OCI-LY7 (cell line): ENCODE results near the gene MARF1.

ENCODE experiments used
- EZH2phosphoT487 ChIP-seq: fragments of 200-600 bp; sonication (generic); IDR thresholded peaks from 2 replicates; pipeline ENCODE4 v1.6.1; 2018; ENCODE audit warnings: low read depth, borderline replicate concordance, mild to moderate bottlenecking, mixed run types, antibody characterized with exemption, low read length, moderate library complexity, mixed read lengths
- TF ChIP-seq, protein P1 (sequence below): fragments of 200-600 bp; sonication (generic); conservative IDR thresholded peaks from 2 replicates; pipeline ENCODE4 v1.5.1; 2014; ENCODE audit warnings: mild to moderate bottlenecking, antibody characterized with exemption, low read length, moderate library complexity, mixed read lengths

DNA sequence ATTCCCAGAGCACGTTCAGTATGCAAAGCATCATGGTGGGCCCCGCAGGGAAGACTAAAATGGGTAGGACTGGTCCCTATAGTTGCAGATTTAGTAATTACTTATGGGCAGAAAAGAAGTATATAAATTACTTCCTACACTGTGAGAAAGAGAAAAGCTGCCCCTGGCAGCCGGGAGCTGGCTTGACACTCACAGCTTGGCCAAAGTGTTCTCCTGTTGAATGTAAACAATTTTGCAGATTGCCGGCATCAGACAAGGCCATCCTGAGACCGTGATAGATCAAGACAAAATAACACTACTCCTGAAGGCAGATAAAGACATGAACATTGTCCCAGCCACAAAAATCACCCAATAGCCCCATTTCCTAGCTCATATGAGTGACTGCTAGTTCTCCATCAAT lies 98.5 kb downstream of the MARF1 start:
- TF ChIP-seq, protein P1, sequence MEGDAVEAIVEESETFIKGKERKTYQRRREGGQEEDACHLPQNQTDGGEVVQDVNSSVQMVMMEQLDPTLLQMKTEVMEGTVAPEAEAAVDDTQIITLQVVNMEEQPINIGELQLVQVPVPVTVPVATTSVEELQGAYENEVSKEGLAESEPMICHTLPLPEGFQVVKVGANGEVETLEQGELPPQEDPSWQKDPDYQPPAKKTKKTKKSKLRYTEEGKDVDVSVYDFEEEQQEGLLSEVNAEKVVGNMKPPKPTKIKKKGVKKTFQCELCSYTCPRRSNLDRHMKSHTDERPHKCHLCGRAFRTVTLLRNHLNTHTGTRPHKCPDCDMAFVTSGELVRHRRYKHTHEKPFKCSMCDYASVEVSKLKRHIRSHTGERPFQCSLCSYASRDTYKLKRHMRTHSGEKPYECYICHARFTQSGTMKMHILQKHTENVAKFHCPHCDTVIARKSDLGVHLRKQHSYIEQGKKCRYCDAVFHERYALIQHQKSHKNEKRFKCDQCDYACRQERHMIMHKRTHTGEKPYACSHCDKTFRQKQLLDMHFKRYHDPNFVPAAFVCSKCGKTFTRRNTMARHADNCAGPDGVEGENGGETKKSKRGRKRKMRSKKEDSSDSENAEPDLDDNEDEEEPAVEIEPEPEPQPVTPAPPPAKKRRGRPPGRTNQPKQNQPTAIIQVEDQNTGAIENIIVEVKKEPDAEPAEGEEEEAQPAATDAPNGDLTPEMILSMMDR: no peak
- TF ChIP-seq EZH2phosphoT487: no peak
